Left forelimb (tissue), 1 donor: ENCODE data around the gene RPL36.
"Not testable (repeated sequence)": the region's sequence is repeated elsewhere in the genome, so short reads cannot be mapped to it uniquely, and the experiment has no call there.

Source experiments
- DNase-seq: peaks from one replicate; pipeline ENCODE4 v3.0.0-alpha.2; 2018; ENCODE audit warnings: low spot score

The RPL36 gene

DNA sequence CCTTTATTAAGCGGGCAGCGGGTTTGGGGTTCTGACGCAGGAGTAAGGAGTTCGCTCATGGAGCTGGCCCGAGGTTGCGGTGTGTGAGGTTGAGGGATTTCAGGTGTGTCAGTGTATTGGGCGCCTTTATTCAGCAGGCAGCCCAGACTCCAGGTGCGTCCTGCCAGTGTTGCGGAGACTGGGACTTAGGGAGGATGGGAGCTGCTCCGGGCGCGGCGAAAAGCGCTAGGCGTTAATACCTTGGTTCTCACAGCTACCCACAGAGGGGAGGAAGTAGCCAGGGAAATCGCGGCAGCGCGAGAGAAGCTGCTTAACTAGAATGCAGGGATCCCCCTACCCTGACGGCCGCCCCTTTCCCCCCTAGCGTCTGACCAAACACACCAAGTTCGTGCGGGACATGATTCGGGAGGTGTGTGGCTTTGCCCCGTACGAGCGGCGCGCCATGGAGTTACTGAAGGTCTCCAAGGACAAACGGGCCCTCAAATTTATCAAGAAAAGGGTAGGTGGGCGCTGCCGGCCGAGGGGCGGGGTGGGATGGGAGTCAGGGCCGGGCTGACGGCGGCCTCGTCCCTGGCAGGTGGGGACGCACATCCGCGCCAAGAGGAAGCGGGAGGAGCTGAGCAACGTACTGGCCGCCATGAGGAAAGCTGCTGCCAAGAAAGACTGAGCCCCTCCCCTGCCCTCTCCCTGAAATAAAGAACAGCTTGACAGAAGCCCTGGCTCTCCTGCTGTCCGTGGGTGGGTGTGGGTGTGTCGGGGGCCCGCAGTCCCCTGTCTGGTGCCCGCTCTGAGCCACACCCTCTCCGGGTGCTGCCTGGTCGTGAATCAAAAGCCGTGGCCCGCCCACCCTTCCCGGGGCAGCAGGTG, 1.1 kb downstream of the RPL36 start:
- DNase-seq = peak; percentile 80

GRCh38 chr19:5691822-5692722, 2.0 kb downstream of the RPL36 start:
- DNase-seq = no peak

GRCh38 chr19:5692723-5693194, 2.7 kb downstream of the RPL36 start:
- no peak for DNase-seq

DNA sequence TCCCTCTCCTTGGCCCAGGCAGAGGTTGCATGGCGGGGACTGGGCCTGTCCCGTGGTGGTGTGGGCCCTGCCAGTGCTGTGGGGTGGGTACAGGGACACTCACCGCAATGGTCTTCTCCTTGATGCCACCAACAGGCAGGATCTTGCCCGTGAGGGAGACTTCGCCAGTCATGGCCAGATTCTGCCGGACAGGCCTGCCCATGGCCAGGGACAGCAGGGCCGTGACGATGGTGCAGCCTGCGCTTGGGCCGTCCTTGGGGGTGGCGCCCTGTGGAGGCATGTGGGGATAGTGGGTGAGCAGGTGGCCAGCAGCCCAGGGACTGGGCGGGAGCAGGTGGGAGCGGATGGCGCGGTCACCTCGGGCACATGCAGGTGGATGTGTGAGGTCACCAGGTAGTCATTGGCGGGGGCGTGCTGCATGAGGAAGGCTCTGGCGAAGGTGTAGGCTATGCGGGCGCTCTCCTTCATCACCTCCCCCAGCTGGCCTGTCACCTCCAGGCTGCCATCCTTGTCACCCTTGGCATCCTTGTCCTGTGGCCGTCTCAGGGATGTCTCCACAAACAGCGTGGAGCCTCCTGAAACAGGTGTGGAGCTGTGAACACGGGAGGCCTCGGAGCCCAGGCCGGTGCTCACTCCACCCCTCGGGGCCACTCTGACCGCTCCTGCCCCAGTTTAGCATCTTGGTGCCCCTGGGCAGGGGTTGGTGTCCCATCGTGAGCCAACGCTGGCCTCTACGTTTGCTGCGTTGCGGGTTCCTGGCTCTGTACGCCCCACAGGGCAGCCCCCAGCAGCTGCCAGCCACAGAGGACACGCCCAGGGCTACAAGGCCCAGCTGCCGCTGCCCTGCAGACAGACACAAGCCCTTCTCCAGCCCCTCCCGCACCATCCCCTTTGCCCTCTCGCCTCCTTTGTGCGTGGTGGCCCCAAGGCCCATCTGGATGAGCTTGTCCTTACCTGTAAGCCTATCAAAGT, 3.4 kb downstream of the RPL36 start:
- DNase-seq = no peak

- DNase-seq = no peak
These were observed 4.3 kb downstream of the RPL36 start for GRCh38 chr19:5694167-5694955.

GRCh38 chr19:5694956-5695648, 5.0 kb downstream of the RPL36 start:
- DNase-seq = peak; percentile 61

- DNase-seq = no peak
These were observed 5.6 kb downstream of the RPL36 start for GRCh38 chr19:5695649-5696195.

- DNase-seq = no peak
These were observed 6.3 kb downstream of the RPL36 start for GRCh38 chr19:5696196-5697021.

DNA sequence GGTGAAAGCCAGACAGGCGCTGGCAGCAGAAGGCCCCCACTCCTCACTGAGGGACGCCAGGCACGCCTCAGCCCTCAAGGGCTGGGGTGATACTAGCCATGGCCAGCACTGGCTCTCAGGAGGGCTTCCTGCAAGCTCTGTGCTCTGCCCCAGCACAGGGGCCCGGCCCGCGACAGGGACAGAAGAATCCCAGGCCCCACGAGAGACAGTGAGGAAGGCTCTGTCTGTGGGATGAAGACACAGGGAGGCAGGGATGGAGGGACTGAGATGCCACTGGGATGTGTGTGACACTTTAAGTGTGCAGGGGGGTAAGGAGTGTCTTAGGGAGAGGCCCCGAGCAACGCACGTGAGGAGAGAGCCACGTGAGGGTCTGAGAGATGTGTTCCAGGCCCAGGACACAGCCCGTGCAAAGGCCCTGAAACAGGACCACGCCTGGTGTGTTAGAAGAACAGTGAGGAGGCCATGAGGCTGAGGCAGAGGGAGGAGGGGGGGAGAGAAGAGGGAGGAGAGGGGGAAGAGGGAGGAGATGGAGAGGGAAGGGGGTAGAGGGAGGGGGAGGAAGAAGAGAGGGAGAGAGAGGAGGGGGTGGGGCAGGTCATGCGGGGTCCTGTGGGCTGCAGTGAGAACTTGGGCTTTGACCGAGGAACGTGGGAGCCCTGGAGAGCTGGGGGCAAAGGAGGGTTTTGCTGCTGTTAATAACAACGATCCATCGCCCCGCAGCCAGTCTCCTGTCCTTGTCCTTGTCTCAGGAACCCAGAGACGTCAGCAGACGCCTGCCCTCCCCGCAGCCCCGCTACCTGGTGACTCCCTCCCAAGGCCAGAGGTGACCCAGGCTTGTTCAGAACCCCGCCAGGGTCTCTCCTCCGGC, 7.2 kb downstream of the RPL36 start:
- DNase-seq = no peak

DNA sequence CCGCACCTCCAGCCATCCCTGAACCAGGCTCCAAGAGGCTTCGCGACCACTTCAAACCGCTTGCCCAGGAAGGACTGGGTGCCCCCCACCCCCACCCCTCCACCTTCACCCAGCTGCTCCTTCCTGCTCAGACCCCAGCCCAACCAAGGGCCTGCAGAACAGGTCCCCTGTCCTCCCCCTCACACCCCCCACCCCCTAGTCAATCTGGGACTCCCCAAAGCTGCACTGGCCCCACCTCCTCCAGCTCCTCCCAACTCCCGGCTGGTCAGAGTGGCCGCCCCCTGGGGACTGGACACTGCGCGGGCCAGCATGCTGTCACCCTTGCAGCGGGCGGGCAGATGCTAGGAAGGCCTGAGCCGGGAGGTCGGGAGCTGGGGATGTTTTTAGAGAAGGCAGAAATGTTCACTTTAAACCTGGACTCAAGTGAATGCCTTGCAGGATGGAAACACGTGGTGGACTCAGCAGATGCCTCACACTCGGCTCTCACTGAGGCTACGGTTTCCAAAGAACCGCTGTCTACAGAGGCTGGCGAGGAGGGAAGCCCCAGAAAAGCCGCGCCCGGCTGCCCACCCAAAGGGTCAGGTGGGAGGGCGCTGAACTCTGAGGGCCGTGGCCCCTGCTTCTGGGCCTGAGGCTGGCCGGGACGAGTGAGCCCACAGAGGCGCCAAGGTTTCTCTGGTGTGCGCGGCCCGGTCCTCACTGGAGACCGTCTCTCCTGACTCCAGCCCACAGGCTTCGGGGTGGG, 8.0 kb downstream of the RPL36 start:
- no peak for DNase-seq

- peak; percentile 52 for DNase-seq
These were observed 8.7 kb downstream of the RPL36 start for GRCh38 chr19:5698635-5699422.

GRCh38 chr19:5700455-5701092, 10.5 kb downstream of the RPL36 start:
- DNase-seq = peak; percentile 44

DNA sequence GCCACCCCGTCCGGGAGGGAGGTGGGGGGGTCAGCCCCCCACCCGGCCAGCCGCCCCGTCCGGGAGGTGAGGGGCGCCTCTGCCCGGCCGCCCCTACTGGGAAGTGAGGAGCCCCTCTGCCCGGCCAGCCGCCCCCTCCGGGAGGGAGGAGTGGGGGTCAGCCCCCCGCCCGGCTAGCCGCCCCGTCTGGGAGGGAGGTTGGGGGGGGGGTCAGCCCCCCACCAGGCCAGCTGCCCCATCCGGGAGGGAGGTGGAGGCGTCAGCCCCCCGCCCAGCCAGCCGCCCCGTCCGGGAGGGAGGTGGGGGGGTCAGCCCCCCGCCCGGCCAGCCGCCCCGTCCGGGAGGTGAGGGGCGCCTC, 11.9 kb downstream of the RPL36 start:
- not testable (repeated sequence) for DNase-seq

DNA sequence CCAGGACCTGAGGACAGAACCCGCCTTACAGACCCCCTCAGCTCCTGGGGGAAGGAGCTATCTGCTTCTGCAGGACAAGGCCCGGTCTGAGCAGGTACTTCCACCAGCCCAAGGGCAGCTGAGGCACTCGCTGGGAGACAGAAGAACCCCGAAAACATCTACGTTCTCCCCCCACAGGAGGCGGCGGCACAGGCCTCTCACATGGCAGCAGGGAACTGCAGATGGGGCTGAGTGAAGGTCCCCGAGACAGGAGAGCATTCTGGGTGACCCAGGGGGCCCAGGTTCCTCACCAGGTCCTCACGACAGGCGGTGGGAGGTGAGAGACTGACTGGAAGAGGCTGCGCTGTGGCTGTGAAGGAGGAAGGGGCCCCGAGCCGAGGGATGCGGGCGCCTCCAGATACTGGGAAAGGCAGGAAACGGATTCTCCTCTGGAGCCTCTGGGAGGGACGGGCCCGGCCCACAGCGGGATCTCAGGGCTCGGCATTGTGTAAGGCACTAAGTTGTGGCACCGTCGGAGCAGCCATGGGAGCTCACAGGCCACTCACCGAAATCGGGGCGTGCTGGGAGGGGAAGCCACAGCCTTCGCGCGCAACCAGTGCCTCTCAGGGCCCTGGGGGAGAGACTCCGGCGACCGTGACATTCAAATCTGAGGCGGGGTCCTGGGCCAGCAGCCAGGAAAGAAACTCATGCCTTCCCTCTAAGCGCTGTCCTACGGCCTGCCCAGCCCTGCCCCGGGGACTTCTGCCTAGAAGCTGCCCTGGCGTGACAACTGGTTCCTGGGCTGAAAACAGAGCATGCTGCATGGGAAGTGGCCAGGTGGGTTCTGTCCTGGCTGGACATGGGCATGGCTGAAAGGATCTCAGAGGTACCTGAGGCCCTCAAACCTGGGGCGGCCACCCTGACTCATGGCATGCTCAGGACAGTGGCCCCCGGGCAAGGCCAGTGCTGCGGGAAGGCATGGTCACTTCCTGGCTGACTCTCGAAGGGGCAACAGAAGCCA, 14.0 kb downstream of the RPL36 start:
- DNase-seq = no peak

DNA sequence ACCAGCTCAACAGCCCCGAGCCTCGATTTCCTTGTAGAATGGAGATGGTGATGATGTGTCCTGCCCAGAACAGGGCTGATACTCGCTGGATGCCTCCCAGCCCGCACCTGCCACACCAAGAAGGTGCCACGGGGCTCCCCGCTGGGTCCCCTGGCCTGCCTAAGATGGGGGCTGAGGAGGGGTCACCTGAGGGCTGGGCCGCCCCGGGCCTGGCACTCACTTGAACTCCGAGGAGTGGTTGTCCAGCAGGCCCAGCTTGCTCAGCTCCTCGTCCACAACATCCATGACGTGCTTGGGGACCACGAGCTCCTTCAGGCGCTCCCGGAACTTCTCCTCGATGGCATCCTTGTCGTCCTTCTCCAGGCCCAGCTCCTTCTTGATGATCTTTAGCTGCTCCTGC, 15.5 kb downstream of the RPL36 start:
- DNase-seq = no peak
